Endometrial microvascular endothelial cells (primary cell): ENCODE measurements around the gene EML6. TPM values are rescaled to one million over a fixed set of nuclear protein-coding genes. Genes with fewer than 3 reads are reported as not detected.

ENCODE experiments used
- in situ Hi-C: cut with HindIII; loops from 2 replicates; pipeline ENCODE4 v1.10.0; 2017; ENCODE audit warnings: low sequenced_read_pairs, low pct_unique_long_range_greater_than_20kb; ENCODE audit errors: inconsistent ontology term
- total RNA-seq: library from RNA; depleted of rRNA; stranded (reverse); fragments of >200 nt; gene quantifications from one replicate; pipeline ENCODE4 v1.2.3, GENCODE V29; 2015; ENCODE audit errors: inconsistent ontology term

The EML6 gene
- total RNA-seq, 1 donor from 2014 or later, result 1.7 TPM

DNA sequence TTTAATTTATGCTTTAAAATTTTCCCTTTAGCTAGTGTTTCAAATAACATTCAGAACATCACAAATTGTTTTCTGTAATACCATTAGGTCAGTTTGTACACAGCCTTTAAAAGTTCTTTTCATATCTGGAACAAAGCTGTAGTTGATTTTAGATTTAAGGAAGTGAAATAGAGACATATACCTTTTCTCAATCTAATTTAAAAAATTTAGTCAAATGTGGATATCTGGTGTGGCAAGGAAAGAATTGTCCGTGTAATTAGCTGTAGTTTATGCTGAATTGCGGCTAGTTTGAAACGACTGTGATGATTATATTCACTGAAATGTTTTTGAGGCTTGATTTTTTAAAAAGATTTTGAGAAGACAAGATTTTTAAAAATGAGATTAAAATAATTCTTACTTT lies 59.9 kb downstream of the EML6 start:
- in situ Hi-C loops, result no loop called here

DNA sequence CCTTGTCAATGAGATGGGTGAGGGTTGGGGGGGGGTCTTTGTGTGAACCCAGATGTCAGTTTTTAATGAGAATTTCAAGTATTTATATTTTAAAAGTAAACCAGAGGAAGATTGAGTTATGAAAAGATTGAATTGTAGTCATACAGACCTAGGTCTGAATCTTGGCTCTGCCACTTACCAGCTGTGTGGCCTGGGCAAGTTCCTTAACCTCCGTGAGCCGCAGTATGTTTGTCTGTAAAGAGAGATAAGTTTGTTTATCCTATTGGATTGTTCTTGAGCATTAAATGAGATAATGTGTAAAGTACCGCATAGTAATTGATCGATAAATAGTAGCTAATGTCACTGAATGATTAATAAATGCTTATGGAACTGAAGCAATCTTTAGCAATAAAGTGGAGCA lies 63.8 kb downstream of the EML6 start:
- in situ Hi-C loops, result no loop called here

DNA sequence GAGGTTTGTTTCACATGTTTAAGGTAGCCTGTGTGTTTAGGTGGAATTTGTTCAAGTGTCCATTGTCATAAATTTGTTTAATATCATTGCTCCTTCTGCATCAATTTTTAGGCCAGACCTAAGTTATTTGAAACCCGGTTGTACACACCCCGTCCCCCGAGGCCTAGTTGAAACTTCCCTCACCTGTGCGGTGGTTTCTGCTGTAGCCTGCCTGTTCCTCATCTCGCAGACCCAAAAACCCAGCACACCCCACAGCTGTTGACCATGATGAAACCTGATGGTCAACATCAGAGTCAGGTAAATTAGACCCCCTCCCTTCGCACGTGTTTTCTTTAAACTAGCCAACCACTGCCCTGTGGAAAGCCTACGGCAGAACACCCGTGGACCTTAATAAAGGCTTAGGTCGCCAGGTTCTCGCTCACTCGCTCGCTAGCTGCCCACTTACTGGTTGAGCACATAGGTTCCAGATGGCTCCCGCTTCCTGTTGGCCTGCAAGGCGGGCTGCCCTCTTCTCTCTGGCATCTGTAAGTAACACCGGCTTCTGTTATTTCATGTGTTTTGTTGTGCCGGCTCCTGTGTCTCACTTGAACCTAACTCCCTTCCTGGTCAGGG lies 64.4 kb downstream of the EML6 start:
- in situ Hi-C loops, result no loop called here

DNA sequence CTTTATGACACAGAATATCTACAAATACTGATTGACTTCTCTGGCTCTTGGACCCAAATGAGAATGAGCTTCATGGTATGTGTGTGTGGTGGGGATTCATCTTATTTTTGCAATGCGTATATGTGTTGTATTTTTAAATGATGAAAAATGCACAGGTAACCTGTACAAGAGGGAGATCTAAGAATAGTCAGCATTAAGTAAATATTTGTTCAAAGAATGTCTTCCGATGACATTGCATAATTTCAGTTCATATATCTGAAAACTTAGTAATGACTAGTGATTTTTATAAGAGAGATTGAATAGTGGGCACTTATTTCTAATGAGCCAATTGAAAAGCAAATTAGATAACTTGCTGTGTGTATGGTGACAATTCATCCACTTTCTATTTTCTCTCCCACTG lies 66.4 kb downstream of the EML6 start:
- in situ Hi-C loops, result no loop called here

DNA sequence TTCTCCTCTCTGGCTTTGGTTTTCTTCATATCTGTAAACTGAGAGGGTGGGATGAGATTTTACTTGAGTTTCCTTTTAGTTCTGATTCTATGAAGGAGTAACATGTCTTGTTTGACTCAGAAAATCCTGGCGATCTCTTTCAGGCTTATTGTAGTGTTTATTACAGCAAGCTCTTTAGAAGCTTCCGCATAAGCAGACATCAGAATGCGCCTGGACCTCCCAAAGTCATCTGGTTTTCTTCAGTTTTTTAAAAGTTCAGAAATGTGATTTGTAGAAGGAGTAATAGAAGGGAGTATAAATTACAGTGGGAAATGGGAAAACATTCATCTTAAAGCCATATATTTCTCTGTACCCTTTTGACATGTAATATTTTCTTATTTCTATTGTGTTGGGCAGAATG lies 68.4 kb downstream of the EML6 start:
- in situ Hi-C loops, result no loop called here

DNA sequence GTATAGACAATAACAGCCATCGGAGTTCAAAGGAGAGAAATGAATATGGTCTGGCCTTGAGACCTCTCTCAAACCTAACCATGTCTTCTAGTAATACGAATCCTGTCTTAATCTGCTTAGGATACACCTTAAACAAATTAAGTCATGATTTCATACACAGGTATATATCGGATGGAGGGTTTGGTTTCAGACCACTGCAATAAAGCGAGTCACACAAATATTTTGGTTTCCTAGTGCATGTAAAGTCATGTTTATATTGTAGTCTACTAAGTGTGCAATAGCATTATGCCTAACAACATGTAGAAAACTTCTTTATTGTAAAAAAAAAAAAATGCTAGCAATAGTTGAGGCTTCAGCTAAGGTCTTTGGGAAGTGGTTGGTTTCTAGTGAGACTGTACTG lies 73.8 kb downstream of the EML6 start:
- in situ Hi-C loops, result no loop called here

DNA sequence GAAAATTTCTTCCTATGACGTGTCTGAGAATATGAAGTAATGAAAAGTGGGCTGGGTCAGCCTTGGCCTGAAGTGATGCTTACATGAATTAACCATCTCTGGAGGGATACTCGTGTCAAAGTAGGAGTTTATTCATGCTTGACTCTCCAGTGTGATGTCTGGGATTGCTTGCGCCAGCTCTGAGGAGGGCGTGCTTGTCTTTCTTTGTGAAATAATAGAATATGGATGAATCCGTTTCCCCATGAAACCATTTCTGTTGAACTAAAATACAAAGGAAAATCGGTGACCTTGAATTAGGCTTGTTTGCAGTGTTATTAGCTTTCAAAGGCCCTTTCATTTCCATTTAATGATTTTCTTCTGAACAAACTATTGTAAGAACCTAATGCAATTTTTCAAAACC lies 77.9 kb downstream of the EML6 start:
- in situ Hi-C loops, result no loop called here

DNA sequence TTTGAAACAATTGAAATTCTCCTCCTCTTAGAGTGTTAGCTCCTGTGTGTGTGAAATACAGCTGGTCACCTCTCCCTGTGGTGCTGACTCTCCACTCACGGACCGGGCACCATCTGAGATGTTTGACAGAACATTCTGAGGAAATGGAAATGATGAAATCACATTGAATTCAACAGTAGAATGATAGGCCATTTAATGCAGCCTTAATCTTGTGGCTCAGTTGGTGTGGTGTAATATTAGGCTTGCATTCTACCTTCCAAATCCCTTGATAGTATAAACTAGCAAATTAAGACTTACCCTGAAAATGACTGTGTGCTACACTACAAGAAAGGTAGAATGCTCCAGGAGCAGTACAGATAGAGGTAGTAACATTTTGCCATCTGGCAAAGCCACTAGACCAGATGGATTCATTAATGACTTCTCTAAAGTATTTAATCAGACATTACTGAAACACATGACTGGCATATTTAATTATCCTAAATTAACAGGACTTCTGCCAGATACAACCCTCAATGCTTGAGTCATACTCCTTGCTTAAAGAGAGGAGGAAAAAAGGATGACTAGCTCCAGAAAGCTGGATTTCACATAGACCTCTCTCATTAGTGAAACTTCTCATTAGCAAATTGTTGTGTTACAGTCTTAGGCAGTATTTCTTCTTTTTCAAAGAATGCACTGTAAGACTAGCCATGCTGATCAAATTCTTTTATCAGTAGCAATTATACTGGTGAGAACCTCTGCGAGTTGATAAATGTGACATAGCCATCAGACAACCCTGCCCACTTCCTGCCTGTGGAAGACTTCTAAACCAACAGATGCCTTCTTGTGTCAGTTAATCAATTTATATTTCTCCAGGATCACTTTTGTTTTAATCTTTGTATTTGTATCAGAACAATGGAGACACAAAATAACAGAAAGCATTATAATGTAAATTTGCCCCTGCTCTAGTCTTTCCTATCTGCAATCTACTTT lies 80.6 kb downstream of the EML6 start:
- in situ Hi-C loops, result no loop called here

DNA sequence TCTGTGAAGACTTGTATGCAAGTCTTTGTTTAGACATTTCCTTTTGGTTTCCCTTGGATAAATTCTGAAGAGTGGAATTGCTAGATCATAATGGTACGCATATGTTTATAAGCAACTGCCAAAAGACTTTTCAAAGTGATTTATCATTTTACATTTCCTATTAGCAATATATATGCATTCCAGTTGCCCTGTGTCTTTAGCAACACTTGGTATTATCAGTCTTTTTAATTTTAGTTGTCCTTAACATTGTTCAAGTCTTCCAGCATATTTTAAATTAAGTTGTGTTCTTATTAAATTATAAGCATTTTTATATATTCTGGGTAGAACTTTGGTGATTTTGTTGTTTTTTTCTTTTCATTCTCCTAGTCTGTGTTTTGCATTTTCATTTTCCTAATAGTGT lies 81.8 kb downstream of the EML6 start:
- in situ Hi-C loops, result no loop called here

DNA sequence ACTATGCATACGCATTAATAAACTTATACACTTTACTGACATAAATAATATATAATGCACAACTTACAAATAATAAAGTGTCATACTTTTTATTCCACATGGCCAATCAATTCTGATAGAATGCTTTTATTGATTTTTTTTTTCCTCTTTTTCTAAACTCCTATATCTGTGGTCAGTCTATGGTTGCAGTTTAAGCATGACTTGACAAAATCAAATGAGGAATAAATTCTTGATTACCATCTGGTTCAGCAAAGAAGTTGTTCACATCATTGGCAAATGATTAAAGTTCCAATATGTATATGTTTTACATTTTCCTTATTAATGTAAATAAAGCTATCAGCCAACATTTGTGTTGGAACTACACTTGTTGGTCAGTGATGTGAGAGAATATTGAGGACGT lies 83.5 kb downstream of the EML6 start:
- in situ Hi-C loops, result no loop called here

DNA sequence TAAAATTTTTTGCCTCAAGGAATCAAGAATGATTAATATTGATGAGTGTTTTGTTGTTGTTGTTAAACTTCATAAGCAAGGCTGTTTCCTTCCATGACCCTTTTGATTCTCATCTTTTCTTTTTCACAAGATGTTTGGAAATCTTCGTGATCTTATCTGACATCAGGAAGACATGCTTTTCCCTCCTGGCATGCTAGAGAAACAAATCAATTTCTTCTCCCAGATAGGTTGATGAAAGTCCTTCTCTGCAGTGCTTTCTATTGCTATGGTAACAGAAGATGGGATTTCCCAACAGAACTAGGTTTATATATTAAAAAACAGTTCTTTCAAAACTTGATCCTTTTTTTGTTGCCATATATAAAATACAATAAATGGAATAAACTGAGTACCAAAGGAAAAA lies 85.2 kb downstream of the EML6 start:
- in situ Hi-C loops, result no loop called here

DNA sequence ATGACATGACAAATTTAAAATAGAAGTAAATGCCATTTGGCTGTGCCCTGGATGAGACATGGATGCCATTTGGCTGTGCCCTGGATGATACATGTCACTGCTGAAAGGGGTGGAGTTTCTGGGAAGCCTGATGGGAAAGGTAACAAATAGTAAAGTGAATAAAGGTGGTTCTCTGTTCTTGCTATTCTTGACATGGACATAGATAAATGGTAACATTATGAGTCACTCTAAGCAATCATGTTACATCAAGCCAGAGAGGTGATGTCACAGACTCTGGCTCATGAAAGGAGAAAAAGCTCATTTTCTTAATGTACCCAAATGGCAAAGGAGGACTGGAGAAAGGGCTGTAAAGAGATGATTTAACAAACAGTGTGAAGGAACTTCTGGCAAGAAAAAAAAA lies 86.4 kb downstream of the EML6 start:
- in situ Hi-C loops, result no loop called here

DNA sequence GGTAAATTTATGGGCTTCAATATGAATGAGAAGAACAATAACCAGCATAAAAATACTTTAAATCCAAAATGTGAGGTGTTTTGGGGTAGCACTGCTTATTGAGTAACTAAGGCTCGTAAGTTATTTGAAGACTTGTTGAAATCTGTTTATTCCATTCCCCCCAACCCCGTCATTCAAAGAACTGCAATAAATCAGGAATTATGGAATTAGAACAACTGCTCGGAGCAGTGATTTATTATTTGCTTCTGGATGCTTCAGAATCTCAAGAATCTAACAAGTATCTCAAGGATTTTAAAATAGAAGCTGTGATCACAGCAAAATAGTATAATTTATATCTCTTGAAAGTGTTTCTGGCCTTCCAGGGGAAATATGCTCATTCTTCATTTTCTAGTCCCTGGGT lies 86.8 kb downstream of the EML6 start:
- in situ Hi-C loops, result no loop called here

DNA sequence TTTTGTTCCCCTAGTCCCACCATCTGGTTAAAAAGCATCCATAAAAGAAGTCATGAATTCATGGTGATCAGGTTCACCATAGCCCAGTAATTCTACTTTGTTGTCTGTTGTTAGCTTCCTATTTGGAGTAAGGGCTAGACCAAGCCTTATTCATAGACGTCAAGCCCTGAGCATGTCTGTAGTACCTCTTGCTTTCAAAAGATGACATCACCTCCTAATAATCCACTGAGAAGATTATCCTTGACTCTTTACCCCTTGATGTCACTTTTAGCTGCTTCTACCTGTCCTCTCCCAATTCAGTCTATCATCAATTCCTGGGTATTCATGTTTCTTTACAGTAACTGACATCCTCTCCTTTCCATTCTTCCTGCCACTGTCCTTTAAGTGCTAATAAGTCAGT lies 90.1 kb downstream of the EML6 start:
- in situ Hi-C loops, result no loop called here

DNA sequence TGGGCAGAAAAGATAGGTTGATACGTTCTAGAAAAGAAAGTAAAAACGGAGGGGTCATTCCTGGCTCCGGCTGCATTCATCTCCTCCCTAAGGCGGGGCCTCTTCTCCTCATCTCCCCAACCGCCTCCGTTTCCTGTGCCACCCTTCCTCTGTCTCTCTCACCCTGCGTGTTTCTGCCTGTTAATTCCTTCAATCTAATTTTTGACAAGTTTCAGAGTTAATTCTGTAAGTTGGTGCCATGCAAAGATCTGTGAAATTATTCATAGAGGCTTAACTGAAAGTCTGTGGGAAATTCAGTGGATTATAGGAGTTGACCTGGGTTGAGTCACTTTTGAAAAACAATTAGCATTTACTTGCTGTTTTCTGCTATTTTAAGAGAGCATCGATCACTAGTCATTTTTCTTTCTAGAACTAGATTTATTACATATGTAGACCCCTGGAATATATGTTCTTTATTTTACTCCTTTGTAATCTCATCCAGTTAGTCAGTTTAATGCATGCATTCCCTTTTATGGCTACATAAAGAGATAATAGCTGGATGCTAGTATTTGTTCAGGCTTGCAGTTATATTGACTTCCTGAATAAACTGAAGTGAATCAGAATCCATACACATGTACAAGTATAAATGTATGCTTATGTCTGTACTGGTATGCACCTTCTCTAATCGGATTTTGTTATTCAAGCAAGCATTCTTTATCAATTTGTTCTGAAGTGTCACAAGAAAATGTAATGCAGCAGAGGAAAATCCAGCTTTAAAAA lies 91.1 kb downstream of the EML6 start:
- in situ Hi-C loops, result no loop called here

DNA sequence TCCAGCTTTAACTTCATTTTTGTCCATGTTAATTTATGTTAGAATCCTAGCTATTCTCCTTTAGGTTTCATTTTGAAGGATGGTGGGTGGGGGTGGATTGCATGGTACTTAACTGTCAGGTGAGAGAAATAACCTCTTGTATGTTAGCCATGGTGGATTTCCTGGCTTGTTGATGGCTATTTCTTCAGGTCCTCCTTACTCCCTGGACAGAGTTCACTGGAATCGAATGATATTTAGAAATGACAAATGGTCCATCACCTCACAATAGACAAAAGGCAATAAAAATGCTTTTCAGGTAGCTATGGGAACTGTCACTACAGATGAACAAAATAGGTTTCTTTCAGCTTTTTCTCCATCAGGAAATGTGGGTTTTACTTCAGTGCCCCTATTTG lies 91.7 kb downstream of the EML6 start:
- in situ Hi-C loops, result no loop called here

DNA sequence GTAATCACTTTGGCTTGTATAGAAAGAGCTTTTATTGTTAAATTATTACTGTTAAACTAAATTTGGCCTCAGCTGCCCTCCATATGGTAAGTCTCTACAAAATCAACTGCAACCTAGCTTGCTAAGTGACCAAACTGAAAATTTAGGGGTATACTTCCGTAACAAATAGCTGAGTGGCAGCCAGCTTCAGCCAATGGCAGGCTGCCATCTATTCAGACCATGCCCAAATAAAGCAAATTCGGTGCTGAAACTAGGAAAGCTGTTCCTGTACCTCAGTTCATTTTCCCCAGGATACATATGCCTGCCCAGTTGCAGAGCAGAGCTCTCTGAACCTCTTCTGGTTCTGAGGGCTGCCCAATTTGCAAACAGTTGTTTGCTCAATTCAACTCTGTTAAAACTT lies 94.8 kb downstream of the EML6 start:
- in situ Hi-C loops, result no loop called here

DNA sequence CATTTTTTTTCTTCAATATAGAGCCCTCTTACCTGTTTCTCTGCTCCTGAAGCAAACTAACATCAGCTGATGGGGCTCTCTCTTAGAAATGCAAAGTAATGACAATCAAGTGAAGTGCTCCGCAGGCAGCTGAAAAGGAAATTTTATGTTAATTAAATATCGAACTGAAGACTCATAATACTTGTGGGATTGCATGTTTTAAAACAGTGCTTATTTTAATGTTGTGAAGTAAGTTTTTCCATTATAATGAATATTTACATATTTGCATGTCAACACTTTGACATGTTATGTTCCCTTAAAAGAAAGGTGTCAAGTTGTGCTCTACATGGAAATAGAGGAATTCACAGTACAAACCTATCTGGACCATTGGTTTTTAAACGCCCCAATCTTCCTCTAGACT lies 97.1 kb downstream of the EML6 start:
- in situ Hi-C loops, result no loop called here

DNA sequence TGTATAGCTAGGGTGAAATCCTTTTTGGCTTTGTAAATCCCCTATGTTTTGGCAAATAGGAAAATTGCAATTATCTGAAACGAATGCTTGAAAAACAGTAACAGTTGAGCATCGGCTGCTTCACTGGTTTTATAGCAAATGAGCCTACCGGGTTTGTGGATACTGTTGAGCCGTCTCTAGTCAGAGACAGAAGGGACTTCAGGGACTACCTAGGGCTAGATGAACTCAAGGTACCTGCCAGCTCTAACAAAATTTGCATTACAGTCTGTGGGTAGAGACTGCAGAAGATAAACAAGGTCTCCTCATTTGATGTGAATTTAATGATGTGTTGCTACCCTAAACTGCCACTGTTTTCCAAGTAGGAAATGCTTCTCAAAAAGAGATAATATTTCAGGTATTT lies 101.1 kb downstream of the EML6 start:
- in situ Hi-C loops, result no loop called here

DNA sequence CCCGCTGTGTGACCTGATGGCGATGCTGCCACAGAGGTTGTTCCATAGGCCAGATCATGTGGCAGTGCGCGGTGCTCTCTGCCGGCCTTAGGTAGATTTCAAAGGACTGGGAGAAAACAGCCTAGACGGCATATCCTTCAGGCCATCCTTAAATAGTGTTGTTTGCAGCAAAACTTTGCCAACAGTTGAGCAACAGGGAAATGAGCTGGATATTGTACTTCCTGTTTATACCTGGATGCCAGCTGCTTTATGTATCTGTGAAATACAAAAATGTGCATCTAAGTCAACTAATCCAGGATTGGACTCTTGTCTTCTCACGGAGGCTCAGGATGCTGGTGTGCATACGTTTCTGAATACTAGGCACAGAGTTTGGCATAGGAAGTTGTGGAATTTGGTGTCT lies 107.1 kb downstream of the EML6 start:
- in situ Hi-C loops, result no loop called here
